HG02870 (cell line): Measurements from ENCODE around the gene ANKRD13A.
A peak's percentile ranks its signal among the peaks of the same experiment; 100 is the strongest.
"Not testable (repeated sequence)": the region's sequence is repeated elsewhere in the genome, so short reads cannot be mapped to it uniquely, and the experiment has no call there.

Source experiments
- ATAC-seq: cut with Tn5 transposase; IDR thresholded peaks from one replicate; pipeline ENCODE4 v1.9.1; 2021; ENCODE audit warnings: mild to moderate bottlenecking, moderate library complexity; ENCODE audit not compliant: unreplicated experiment

ANKRD13A gene

DNA sequence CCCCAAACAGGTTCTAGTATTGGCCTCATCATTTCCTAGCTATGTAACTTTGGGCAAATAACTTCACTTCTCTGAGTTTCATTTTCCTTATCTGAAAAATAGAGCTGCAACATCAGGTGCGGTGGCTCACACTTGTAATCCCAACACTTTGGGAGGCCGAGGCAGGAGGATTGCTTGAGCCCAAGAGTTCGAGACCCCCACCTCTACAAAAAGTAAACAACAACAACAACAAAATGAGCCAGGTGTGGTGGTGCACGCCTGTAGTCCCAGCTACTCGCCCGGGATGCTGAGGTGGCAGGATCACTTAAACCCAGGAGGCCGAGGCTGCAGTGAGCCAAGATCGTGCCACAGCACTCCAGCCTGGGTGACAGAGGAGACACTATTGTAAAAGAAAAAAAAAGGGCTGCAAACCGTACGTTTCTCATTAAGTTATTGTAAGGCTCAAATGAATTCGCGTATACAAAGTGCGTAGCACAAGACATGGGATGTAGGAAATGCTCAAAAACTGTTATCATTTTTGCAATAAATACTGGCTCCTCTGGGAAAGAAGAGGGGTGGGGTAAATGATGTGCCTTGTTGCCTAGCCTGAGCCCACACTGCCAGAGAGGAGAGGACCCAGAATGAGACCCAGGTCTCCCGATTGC lies 48.2 kb downstream of the ANKRD13A start:
- ATAC-seq = no peak

DNA sequence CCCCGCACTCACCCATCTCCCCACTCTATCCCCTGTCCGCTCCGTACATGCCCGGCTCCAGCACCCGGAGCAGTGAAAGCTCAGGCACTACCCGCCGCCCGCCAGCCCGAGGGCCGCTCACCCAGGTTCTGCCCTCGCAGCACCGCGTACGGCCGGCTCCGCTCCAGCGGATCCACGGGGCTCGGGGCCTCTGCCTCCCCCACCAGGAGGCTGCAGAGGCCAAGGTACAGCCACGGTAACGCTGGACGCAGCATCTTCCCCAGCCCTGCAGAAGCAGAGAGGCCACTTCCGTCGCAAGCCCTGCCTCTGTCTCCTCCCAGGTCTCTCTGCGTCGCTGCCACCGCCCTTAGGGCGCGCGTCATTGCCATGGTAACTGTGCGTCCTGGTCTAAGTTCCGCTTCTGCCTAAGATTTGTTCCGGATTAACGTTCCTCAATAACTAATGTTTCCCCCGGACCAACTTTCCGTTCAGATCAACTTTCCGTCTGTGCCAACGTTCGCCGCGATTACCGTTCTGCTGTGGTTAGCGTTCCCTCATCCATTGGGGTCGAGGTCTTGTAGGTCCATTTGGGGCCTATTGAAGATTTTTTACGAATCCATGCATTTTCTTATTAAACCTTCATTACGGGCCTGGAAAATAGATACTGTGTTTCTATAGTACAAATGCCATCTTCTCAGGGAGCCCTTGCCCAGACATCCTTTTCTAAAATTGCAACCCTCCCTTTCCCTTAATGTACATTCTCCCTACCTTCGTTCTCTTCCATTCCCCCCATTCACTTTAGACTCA lies 49.2 kb downstream of the ANKRD13A start, which contains the start of gene C12orf76:
C12orf76 (minus strand) TSS at position 281 of the 786 bp plus-strand sequence; CDS start at position 254, 27 bp downstream.
- peak; percentile 99 for ATAC-seq

- ATAC-seq = not testable (repeated sequence)
These were observed 49.8 kb downstream of the ANKRD13A start for GRCh38 chr12:110049034-110049433.

DNA sequence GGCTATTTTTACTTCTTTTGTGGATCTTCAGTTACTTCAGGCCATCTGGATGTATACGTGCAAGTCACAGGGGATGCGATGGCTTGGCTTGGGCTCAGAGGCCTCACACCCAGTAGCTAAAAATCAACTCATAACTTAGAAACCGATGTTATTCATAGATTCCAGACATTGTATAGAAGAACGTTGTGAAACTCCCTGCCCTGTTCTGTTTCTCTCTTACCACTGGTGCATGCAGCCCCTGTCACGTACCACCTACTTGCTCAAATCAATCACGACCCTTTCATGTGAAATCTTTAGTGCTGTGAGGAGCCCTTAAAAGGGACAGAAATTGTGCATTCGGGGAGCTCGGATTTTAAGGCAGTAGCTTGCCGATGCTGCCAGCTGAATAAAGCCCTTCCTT lies 50.4 kb downstream of the ANKRD13A start:
- not testable (repeated sequence) for ATAC-seq

GRCh38 chr12:110050927-110051326 lies 51.7 kb downstream of the ANKRD13A start:
- no peak for ATAC-seq

DNA sequence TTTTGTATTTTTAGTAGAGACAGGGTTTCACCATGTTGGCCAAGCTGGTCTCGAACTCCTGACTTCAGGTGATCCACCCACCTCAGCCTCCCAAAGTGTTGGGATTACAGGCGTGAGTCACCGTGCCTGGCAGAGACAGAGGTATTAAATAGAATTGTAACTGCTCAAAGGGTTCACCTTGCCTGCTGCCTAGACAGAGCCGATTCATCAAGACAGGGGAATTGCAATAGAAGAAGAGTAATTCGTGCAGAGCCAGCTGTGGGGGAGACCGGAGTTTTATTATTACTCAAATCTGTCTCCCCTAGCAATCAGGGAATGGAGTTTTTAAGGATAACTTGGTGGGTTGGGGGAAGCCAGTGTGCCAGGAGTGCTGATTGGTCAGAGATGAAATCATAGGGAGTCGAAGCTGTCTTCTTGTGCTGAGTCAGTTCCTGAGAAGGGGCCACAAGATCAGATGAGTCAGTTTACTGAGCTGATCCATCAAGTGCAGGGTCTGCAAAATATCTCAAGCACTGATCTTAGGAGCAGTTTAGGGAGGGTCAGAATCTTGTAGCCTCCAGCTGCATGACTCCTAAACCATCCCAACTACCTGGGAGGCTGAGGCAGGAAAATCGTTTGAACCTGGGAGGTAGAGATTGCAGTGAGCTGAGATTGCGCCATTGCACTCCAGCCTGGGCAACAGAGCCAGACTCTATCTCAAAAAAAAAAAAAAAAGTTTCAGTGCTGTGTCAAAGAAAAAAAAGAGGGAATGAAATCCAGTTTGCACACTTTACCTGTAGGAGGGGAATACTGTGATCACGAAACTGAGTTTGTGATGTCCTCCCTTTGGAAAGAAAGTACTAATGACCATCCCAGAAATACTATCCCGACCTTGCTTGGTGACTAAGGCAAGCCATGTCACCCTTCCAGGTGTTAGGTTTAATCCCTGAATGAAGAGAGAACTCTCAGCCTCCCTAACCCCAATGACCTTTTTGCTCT lies 56.4 kb downstream of the ANKRD13A start:
- ATAC-seq = not testable (repeated sequence)

DNA sequence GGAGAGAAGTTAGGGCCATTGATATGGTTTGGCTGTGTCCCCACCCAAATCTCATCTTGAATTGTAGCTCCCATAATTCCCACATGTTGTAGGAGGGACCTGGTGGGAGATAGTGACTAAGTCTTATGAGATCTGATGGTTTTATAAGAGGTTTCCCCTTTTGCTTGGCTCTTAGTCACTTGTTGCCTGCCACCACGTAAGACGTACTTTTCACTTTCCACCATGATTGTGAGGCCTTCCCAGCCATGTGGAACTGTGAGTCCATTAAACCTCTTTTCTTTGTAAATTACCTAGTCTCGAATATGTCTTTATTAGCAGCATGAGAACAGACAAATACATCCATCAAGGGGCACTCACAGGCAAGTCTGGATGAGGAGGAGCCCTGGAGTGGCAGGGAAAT lies 57.4 kb downstream of the ANKRD13A start:
- ATAC-seq = not testable (repeated sequence)

- no peak for ATAC-seq
These were observed 59.8 kb downstream of the ANKRD13A start for GRCh38 chr12:110058875-110059615.

- ATAC-seq = no peak
These were observed 60.4 kb downstream of the ANKRD13A start for GRCh38 chr12:110059651-110060000.

- no peak for ATAC-seq
These were observed 63.0 kb downstream of the ANKRD13A start for GRCh38 chr12:110062241-110062640.

DNA sequence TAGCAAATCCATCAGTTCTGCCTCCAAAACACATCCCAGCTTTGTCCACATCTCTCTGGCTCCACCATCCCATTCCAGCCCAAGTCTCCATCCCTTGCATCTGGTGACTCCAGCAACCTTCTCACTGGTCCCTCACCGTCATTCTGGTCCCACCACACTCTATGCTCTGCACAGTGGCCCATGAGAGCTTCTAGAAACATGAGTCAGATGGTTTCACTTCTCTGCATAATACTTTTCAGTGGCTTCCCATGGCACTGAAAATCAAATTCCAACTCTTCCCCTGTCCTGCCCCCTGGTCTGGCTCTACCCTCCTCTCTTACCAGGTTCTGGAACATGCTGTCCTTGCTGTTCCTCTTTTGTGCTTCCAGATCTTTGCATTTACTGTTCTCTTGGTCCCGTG lies 66.3 kb downstream of the ANKRD13A start:
- ATAC-seq = no peak

- no peak for ATAC-seq
These were observed 68.3 kb downstream of the ANKRD13A start for GRCh38 chr12:110067531-110067930.

DNA sequence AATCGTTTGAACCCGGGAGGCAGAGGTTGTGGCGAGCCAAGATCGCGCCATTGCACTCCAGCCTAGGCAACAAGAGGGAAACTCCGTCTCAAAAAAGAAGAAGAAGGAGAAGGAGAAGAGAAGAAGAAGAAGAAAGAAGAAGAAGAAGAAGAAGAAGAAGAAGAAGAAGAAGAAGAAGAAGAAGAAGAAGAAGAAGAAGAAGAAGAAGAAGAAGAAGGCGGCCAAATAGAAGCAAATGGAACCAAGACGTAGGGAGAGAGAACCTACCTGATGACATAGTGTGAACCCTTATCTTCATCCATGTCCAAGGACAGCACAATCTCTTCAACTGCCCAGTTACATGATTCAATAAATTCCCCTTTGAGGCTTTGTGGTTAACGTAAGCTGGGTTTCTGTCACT lies 68.9 kb downstream of the ANKRD13A start:
- not testable (repeated sequence) for ATAC-seq

GRCh38 chr12:110068654-110069053 lies 69.4 kb downstream of the ANKRD13A start:
- no peak for ATAC-seq

GRCh38 chr12:110071504-110071903 lies 72.3 kb downstream of the ANKRD13A start:
- ATAC-seq = no peak

DNA sequence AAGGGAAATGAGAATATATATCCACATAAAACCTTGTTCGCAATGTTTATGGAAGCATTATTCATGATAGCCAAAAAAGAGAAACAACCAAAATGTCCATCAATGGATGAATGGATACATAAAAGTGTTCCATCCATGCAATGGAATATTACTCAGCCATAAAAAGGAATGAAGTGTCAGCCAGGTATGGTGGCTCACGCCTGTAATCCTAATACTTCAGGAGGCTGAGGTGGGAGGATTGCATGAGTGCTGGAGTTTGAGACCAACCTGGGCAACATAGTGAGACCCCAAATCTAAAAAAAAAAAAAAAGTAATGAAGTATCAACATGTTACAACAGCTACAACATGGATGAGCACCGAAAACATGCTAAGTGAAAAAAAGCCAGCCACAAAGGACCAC lies 72.7 kb downstream of the ANKRD13A start:
- no peak for ATAC-seq

DNA sequence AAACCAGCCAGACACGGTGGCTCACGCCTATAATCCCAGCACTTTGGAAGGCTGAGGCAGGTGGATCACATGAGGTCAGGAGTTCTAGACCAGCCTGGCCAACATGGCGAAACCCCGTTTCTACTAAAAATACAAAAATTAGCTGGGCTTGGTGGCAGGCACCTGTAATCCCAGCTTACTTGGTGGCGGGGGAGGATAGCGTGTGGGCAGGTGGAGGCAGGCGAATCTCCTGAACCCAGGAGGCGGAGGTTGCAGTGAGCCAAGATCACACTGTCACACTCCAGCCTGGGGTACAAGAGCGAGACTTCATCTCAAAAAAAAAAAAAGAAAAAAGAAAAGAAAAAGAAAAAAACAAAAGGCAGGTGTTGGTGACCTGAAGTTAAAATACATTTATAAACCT lies 73.4 kb downstream of the ANKRD13A start:
- not testable (repeated sequence) for ATAC-seq

GRCh38 chr12:110073049-110073831 lies 74.0 kb downstream of the ANKRD13A start:
- ATAC-seq = no peak

- no peak for ATAC-seq
These were observed 74.9 kb downstream of the ANKRD13A start for GRCh38 chr12:110074089-110074488.

GRCh38 chr12:110075880-110076279 lies 76.7 kb downstream of the ANKRD13A start:
- no peak for ATAC-seq
